Fibroblast of lung (primary cell): ENCODE data around the gene ZNF511. TPM values are rescaled to one million over a fixed set of nuclear protein-coding genes. Genes with fewer than 3 reads are reported as not detected.

Source experiments
- DNase-seq, 2 donors: peaks; one replicate each; pipeline versions ENCODE4 v3.0.0 to v3.0.0-alpha.2; 2010; ENCODE audit warnings: low read depth in 2 of 2
- H2AFZ ChIP-seq: 2 replicates; pipeline ENCODE4 v1.5.1; 2012; ENCODE audit warnings: low read length, control low read depth, inconsistent platforms
- H3K27ac ChIP-seq: 2 replicates; pipeline ENCODE4 v1.5.1; 2011; ENCODE audit warnings: low read length, control low read depth; ENCODE audit not compliant: insufficient read depth
- H3K27me3 ChIP-seq: 2 replicates; pipeline ENCODE4 v1.5.1; 2011; ENCODE audit warnings: mild to moderate bottlenecking, low read length; ENCODE audit not compliant: control insufficient read depth, insufficient read depth
- H3K36me3 ChIP-seq: 2 replicates; pipeline ENCODE4 v1.5.1; 2011; ENCODE audit warnings: low read length; ENCODE audit not compliant: control insufficient read depth, insufficient read depth
- H3K4me1 ChIP-seq: 2 replicates; pipeline ENCODE4 v1.5.1; 2011; ENCODE audit warnings: low read length; ENCODE audit not compliant: control insufficient read depth, insufficient read depth; ENCODE audit errors: extremely low read depth
- H3K4me2 ChIP-seq: 2 replicates; pipeline ENCODE4 v1.5.1; 2011; ENCODE audit warnings: low read length, control low read depth; ENCODE audit not compliant: insufficient read depth; ENCODE audit errors: extremely low read depth
- H3K4me3 ChIP-seq, 4 experiments: fragments of 200-600 bp in 1 of 4; sonication (generic) in 1 of 4; replicated peaks in 1 of 4; 2 replicates each; pipeline ENCODE4 v1.5.1; 2011 to 2016; ENCODE audit warnings: low read length in 4 of 4, low read depth in 3 of 4, mild to moderate bottlenecking in 3 of 4, control low read depth in 2 of 4, inconsistent platforms in 1 of 4, mixed read lengths in 1 of 4; ENCODE audit not compliant: insufficient read depth in 1 of 4; ENCODE audit errors: control extremely low read depth in 1 of 4
- H3K79me2 ChIP-seq: 2 replicates; pipeline ENCODE4 v1.5.1; 2012; ENCODE audit warnings: mild to moderate bottlenecking, low read length, inconsistent platforms; ENCODE audit not compliant: control insufficient read depth, insufficient read depth
- H3K9ac ChIP-seq: 2 replicates; pipeline ENCODE4 v1.5.1; 2011; ENCODE audit warnings: mild to moderate bottlenecking, low read length, control low read depth; ENCODE audit not compliant: insufficient read depth
- H3K9me3 ChIP-seq: 2 replicates; pipeline ENCODE4 v1.5.1; 2012; ENCODE audit warnings: low read depth, low read length; ENCODE audit not compliant: control insufficient read depth, insufficient read depth
- H4K20me1 ChIP-seq: 2 replicates; pipeline ENCODE4 v1.5.1; 2011; ENCODE audit warnings: low read length; ENCODE audit not compliant: control insufficient read depth, insufficient read depth; ENCODE audit errors: extremely low read depth
- EZH2 ChIP-seq: IDR thresholded peaks from 2 replicates; pipeline ENCODE4 v1.5.1; 2012; ENCODE audit warnings: low read length, control low read depth, mild to moderate bottlenecking; ENCODE audit errors: missing control alignments
- polyA minus RNA-seq: library from RNA; depleted of rRNA, polyadenylated mRNA; stranded (reverse); fragments of >200 nt; gene quantifications from 2 replicates; pipeline ENCODE4 v1.2.3, GENCODE V29; 2011; ENCODE audit warnings: low replicate concordance
- polyA plus RNA-seq, 2 donors: library from polyadenylated mRNA; depleted of rRNA in 1 of 2; stranded (reverse) in 1 of 2; unstranded in 1 of 2; fragments of >200 nt; gene quantifications; 2 replicates each; pipeline ENCODE4 v1.2.1, GENCODE V29; 2011 to 2012; ENCODE audit warnings: missing spikeins in 1 of 2
- total RNA-seq: library from RNA; depleted of rRNA; stranded (reverse); fragments of >200 nt; gene quantifications from 2 replicates; pipeline ENCODE4 v1.2.1, GENCODE V29; 2014
- TF ChIP-seq, protein P1 (sequence below), 2 donors: IDR thresholded peaks in 1 of 2; conservative IDR thresholded peaks in 1 of 2; 1 replicate in 1 of 2; 2 replicates in 1 of 2; pipeline ENCODE4 v1.5.1; 2011 to 2012; ENCODE audit warnings: low read length in 2 of 2, control low read depth in 1 of 2, inconsistent platforms in 1 of 2, low read depth in 1 of 2, mild to moderate bottlenecking in 1 of 2

The ZNF511 gene, protein sequence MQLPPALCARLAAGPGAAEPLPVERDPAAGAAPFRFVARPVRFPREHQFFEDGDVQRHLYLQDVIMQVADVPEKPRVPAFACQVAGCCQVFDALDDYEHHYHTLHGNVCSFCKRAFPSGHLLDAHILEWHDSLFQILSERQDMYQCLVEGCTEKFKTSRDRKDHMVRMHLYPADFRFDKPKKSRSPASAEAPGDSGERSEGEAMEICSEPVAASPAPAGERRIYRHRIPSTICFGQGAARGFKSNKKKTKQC
- total RNA-seq: 23.6 and 27.7 TPM in 2 replicates
- 18.5 and 25.2 TPM in 2 replicates for polyA plus RNA-seq
- polyA plus RNA-seq (2012): 28.3 and 42.8 TPM in 2 replicates
- polyA minus RNA-seq: 9.4 and 44.2 TPM in 2 replicates

- Histone ChIP-seq H3K27ac (peak within 1 kb of the TSS; percentile 97), H3K27me3 (no peaks in the 10 kb centered on the region), H3K4me2 (peak within 1 kb of the TSS; percentile 95), H3K79me2 (peaks cover 42% of the 10 kb centered on the region), H3K36me3 (peaks cover 5% of the 10 kb centered on the region), H3K9me3 (no peaks in the 10 kb centered on the region), H3K4me1 (peaks cover 3% of the 10 kb centered on the region), H4K20me1 (no peaks in the 10 kb centered on the region), H3K9ac (peak within 1 kb of the TSS; percentile 96), H2AFZ (peak within 1 kb of the TSS; percentile 76), H3K4me3 (peak within 1 kb of the TSS; percentile 72 to 93 (median 89))
- TF ChIP-seq, protein P1, sequence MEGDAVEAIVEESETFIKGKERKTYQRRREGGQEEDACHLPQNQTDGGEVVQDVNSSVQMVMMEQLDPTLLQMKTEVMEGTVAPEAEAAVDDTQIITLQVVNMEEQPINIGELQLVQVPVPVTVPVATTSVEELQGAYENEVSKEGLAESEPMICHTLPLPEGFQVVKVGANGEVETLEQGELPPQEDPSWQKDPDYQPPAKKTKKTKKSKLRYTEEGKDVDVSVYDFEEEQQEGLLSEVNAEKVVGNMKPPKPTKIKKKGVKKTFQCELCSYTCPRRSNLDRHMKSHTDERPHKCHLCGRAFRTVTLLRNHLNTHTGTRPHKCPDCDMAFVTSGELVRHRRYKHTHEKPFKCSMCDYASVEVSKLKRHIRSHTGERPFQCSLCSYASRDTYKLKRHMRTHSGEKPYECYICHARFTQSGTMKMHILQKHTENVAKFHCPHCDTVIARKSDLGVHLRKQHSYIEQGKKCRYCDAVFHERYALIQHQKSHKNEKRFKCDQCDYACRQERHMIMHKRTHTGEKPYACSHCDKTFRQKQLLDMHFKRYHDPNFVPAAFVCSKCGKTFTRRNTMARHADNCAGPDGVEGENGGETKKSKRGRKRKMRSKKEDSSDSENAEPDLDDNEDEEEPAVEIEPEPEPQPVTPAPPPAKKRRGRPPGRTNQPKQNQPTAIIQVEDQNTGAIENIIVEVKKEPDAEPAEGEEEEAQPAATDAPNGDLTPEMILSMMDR (conservative IDR thresholded peaks at IDR 0.05 in 1 of 2, IDR thresholded peaks at IDR 0.05 in 1 of 2; ENCODE audit: low read depth in 1 of 2, low read length in 2 of 2): peak in 1 of 2 donors; percentile 18
- no peak for TF ChIP-seq EZH2
- DNase-seq: peak; percentile 81 to 82
Observed at GRCh38 chr10:133308421-133309099, at the start of gene ZNF511, which contains the start of gene TUBGCP2. TSS of gene ZNF511 (plus strand) at chr10:133308914. CDS start at chr10:133308944, 30 bp downstream. TSS of gene TUBGCP2 (minus strand) at chr10:133308872. CDS start at chr10:133302941, 5,931 bp downstream.

- no peak for DNase-seq
- Histone ChIP-seq H3K9me3 (no peaks in the 10 kb centered on the region), H3K4me3 (no peak overlapping the region), H3K27ac (peak overlapping the region; percentile 89), H3K9ac (no peak overlapping the region), H3K79me2 (no peaks in the 10 kb centered on the region), H3K4me1 (peaks cover 27% of the 10 kb centered on the region), H3K4me2 (peak overlapping the region; percentile 37), H3K36me3 (no peaks in the 10 kb centered on the region), H3K27me3 (no peaks in the 10 kb centered on the region), H4K20me1 (no peaks in the 10 kb centered on the region), H2AFZ (no peak overlapping the region)
- TF ChIP-seq, protein P1 (conservative IDR thresholded peaks at IDR 0.05 in 1 of 2, IDR thresholded peaks at IDR 0.05 in 1 of 2; ENCODE audit: low read depth in 1 of 2, low read length in 2 of 2): no peak
- no peak for TF ChIP-seq EZH2
Observed at GRCh38 chr10:133259602-133259989, 49.1 kb upstream of the ZNF511 start.
